ENCODE measurements around the gene RFC5.

RFC5 gene

GRCh38 chr12:118034429-118035189, 18.1 kb downstream of the RFC5 start:
- no peak overlapping the region for H3K4me3 ChIP-seq (ENCODE audit: low read depth, low read length)
- H3K36me3 ChIP-seq (ENCODE audit: control insufficient read depth in 2 of 2, insufficient read depth in 1 of 2, low read length in 2 of 2) = peaks cover 64 to 93% of the 10 kb centered on the region in 2 experiments
- POLR2A ChIA-PET = interaction anchor here (1.0 to 1.3 kb wide), 2 partner anchors 10 to 29 kb away, joined by 6 to 7 read pairs; no protein-coding TSS in a partner anchor
- H3K9me3 ChIP-seq (ENCODE audit: control insufficient read depth, insufficient read depth, low read depth, low read length) = no peaks in the 10 kb centered on the region
- 0 out of 2 replicates have a peak overlapping the region, but pooled peaks have one; percentile 6 for H3K27ac ChIP-seq (ENCODE audit: extremely low read depth, low read depth, low read length)
- no peaks in the 10 kb centered on the region for H3K4me1 ChIP-seq (ENCODE audit: control insufficient read depth, insufficient read depth, low read length)
- 0 out of 2 replicates have a peak, but pooled peaks have one; percentile 30 for TF ChIP-seq ZNF596 (tag by site-specific recombination; IDR thresholded peaks at IDR 0.05)
- no peak for TF ChIP-seq SP2 (tag by site-specific recombination; IDR thresholded peaks at IDR 0.05)
- TF ChIP-seq ZNF654 (tag by site-specific recombination; IDR thresholded peaks at IDR 0.05; ENCODE audit: low read depth) = peak; percentile 31; the same call in 1 of the 2 replicates
- TF ChIP-seq ZNF239 (tag by site-specific recombination; IDR thresholded peaks at IDR 0.05) = no peak
- CTCF ChIA-PET = interaction anchor here (0.7 to 4.2 kb wide), 8 partner anchors 13 to 706 kb away, joined by 3 to 55 read pairs (median 4); no protein-coding TSS in a partner anchor

- CTCF ChIA-PET = interaction anchor here (0.6 to 4.2 kb wide), 7 partner anchors 12 to 344 kb away, joined by 3 to 55 read pairs (median 4); no protein-coding TSS in a partner anchor
- TF ChIP-seq ZNF501 (tag by site-specific recombination; IDR thresholded peaks at IDR 0.05) (no peak), KLF1 (tag by site-specific recombination; IDR thresholded peaks at IDR 0.05) (peak; percentile 36; the same call in 1 of the 2 replicates)
- no peaks in the 10 kb centered on the region for H3K9me3 ChIP-seq (ENCODE audit: control insufficient read depth, insufficient read depth, low read depth, low read length)
- no peak overlapping the region for H3K27ac ChIP-seq (ENCODE audit: extremely low read depth, low read depth, low read length)
- no peaks in the 10 kb centered on the region for H3K4me1 ChIP-seq (ENCODE audit: control insufficient read depth, insufficient read depth, low read length)
- no peak overlapping the region for H3K4me3 ChIP-seq (ENCODE audit: low read depth, low read length)
- peaks cover 59 to 91% of the 10 kb centered on the region in 2 experiments for H3K36me3 ChIP-seq (ENCODE audit: control insufficient read depth in 2 of 2, insufficient read depth in 1 of 2, low read length in 2 of 2)
- POLR2A ChIA-PET = interaction anchor here (1.0 to 1.3 kb wide), 3 partner anchors 9 to 33 kb away, joined by 3 to 7 read pairs (median 6); no protein-coding TSS in a partner anchor
Observed at GRCh38 chr12:118035190-118036041, 18.9 kb downstream of the RFC5 start.

- no peak overlapping the region for H3K4me3 ChIP-seq (ENCODE audit: low read depth, low read length)
- POLR2A ChIA-PET = interaction anchor here (0.6 to 1.3 kb wide), 4 partner anchors 20 to 147 kb away, joined by 3 to 4 read pairs (median 3); no protein-coding TSS in a partner anchor
- peak; percentile 59 for TF ChIP-seq GLIS1 (tag by site-specific recombination; IDR thresholded peaks at IDR 0.05)
- no peak for TF ChIP-seq ZNF488 (tag by site-specific recombination; IDR thresholded peaks at IDR 0.05)
- no peaks in the 10 kb centered on the region for H3K4me1 ChIP-seq (ENCODE audit: control insufficient read depth, insufficient read depth, low read length)
- CTCF ChIA-PET = interaction anchor here (0.5 to 4.2 kb wide), 3 partner anchors 19 to 162 kb away, joined by 3 to 55 read pairs (median 3); no protein-coding TSS in a partner anchor
- no peaks in the 10 kb centered on the region for H3K9me3 ChIP-seq (ENCODE audit: control insufficient read depth, insufficient read depth, low read depth, low read length)
- H3K36me3 ChIP-seq (ENCODE audit: control insufficient read depth in 2 of 2, insufficient read depth in 1 of 2, low read length in 2 of 2) = peaks cover 45 to 88% of the 10 kb centered on the region in 2 experiments
- no peak overlapping the region for H3K27ac ChIP-seq (ENCODE audit: extremely low read depth, low read depth, low read length)
Observed at GRCh38 chr12:118036672-118037411, 20.3 kb downstream of the RFC5 start.

GRCh38 chr12:118038137-118038536, 21.6 kb downstream of the RFC5 start:
- H3K4me3 ChIP-seq (ENCODE audit: low read depth, low read length) = no peak overlapping the region
- no peaks in the 10 kb centered on the region for H3K4me1 ChIP-seq (ENCODE audit: control insufficient read depth, insufficient read depth, low read length)
- H3K9me3 ChIP-seq (ENCODE audit: control insufficient read depth, insufficient read depth, low read depth, low read length) = no peaks in the 10 kb centered on the region
- H3K27ac ChIP-seq (ENCODE audit: extremely low read depth, low read depth, low read length) = no peak overlapping the region
- H3K36me3 ChIP-seq (ENCODE audit: control insufficient read depth in 2 of 2, insufficient read depth in 1 of 2, low read length in 2 of 2) = peaks cover 35 to 86% of the 10 kb centered on the region in 2 experiments
- ChIA-PET CTCF (interaction anchor here (0.6 to 1.1 kb wide), 3 partner anchors 12 to 163 kb away, joined by 3 to 4 read pairs (median 3); no protein-coding TSS in a partner anchor), POLR2A (no interaction called here)
- no peak for TF ChIP-seq WT1 (tag by site-specific recombination; IDR thresholded peaks at IDR 0.05)
- no peak for TF ChIP-seq ZBTB6 (tag by site-specific recombination; IDR thresholded peaks at IDR 0.05)
- TF ChIP-seq TSHZ1 (tag by site-specific recombination; IDR thresholded peaks at IDR 0.05; ENCODE audit: borderline replicate concordance) = no peak
- TF ChIP-seq ZIC2 (tag by site-specific recombination; IDR thresholded peaks at IDR 0.05) = peak; percentile 96
- no peak for TF ChIP-seq ZNF555 (tag by site-specific recombination; conservative IDR thresholded peaks at IDR 0.05)
